Vagina (tissue), 2 donors: Measurements from ENCODE around the gene MACROD2.

Source experiments
- CTCF ChIP-seq, 3 experiments: fragments of 450-650 bp in 2 of 3; fragments of 200-600 bp in 1 of 3; sonication (generic) in 1 of 3; IDR thresholded peaks; one replicate each; pipeline ENCODE4 v1.5.1; 2017 to 2019; ENCODE audit warnings: antibody characterized with exemption in 3 of 3, mild to moderate bottlenecking in 2 of 3, moderate library complexity in 2 of 3
- POLR2A ChIP-seq, 2 donors: fragments of 450-650 bp; IDR thresholded peaks; one replicate each; pipeline ENCODE4 v1.6.1; 2017; ENCODE audit warnings: antibody characterized with exemption in 2 of 2, mild to moderate bottlenecking in 2 of 2, moderate library complexity in 2 of 2

GRCh38 chr20:15840636-15841301 lies 1845.5 kb downstream of the MACROD2 start:
- TF ChIP-seq POLR2A (IDR thresholded peaks at IDR 0.05) (no peak), CTCF (IDR thresholded peaks at IDR 0.05) (no peak)
